Measurements from ENCODE around the gene NLRP10. TPM values are rescaled to one million over a fixed set of nuclear protein-coding genes. Genes with fewer than 3 reads are reported as not detected.

Gene NLRP10
- total RNA-seq, 1 experiment from 2014 or later = not detected

DNA sequence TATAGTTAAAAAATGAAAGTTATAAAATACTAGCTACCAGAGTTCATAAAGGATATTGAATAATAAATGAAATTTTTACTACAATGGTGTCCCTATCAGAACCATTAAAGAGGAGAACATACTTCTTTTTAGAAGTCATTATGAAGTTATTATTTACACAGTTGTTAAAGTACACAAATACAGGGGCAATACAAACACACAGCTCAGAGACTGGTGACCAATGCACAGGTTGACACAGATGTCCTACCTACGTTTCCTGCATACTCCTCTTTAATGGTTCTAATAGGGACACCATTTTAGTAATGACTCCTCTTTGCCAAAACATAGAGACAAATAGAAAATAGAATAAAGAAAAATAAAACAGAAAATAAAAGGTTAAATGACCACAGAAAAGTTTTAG is 10.1 kb downstream of the NLRP10 start:
- peaks cover 22% of the 10 kb centered on the region for H3K27me3 Mint-ChIP-seq (ENCODE audit: unreplicated experiment)
- H3K4me1 Mint-ChIP-seq (ENCODE audit: low read depth, unreplicated experiment) = no peaks in the 10 kb centered on the region
- no peaks in the 10 kb centered on the region for H3K9me3 Mint-ChIP-seq (ENCODE audit: low read depth, unreplicated experiment)
- no TSS peak for BruUV-seq (replicated peaks)
- DNase-seq = no peak
- TF ChIP-seq, protein P1, sequence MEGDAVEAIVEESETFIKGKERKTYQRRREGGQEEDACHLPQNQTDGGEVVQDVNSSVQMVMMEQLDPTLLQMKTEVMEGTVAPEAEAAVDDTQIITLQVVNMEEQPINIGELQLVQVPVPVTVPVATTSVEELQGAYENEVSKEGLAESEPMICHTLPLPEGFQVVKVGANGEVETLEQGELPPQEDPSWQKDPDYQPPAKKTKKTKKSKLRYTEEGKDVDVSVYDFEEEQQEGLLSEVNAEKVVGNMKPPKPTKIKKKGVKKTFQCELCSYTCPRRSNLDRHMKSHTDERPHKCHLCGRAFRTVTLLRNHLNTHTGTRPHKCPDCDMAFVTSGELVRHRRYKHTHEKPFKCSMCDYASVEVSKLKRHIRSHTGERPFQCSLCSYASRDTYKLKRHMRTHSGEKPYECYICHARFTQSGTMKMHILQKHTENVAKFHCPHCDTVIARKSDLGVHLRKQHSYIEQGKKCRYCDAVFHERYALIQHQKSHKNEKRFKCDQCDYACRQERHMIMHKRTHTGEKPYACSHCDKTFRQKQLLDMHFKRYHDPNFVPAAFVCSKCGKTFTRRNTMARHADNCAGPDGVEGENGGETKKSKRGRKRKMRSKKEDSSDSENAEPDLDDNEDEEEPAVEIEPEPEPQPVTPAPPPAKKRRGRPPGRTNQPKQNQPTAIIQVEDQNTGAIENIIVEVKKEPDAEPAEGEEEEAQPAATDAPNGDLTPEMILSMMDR (IDR thresholded peaks at IDR 0.05; ENCODE audit: unreplicated experiment) = no peak
- CTCF ChIA-PET = no interaction called here
- H3K36me3 Mint-ChIP-seq (ENCODE audit: insufficient read depth, unreplicated experiment) = no peaks in the 10 kb centered on the region
- no peak overlapping the region for H3K27ac Mint-ChIP-seq (ENCODE audit: unreplicated experiment)
- intact Hi-C loops (cut with micrococcal nuclease; ENCODE audit: unreplicated experiment) = no loop called here
- no peak overlapping the region for H3K4me3 Mint-ChIP-seq (ENCODE audit: low read depth, unreplicated experiment)

DNA sequence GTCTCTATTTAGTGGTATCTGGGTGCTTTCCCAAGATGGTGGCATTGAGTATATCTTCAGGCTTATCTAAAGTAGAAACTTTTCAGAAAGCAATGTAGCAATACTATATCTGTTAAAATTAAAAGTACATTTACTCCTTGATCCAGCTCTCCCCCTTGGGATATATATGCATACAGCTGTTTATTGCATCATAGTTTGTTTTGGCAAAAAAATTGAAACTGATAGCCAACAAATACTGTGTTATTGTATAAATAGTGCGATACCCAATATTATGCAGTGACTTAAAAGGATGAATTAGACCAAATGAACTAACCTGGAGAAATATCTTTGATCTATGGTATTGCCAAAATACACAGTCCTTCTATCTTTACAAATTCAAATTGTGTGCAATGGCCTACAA is 15.3 kb downstream of the NLRP10 start:
- CTCF ChIA-PET = no interaction called here
- intact Hi-C loops (cut with micrococcal nuclease; ENCODE audit: unreplicated experiment) = no loop called here
- BruUV-seq (replicated peaks) = no TSS peak

DNA sequence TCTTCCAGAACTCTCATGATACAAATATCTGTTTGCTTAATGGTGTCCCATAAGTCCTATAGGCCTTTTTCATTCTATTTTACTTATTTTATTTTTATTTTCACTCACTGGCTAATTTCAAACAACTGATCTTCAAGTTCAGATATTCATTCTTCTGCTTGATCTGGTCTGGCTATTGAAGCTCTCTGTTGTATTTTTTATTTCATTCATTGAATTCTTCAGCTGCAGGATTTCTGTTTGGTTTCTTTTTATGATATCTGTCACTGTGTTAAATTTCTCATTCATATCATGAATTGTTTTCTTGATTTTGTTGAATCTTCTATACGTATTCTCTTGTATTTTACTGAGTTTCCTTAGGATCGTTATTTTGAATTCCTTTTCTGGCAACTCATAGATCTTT is 21.1 kb downstream of the NLRP10 start:
- Mint-ChIP-seq H3K4me3 (ENCODE audit: low read depth, unreplicated experiment) (no peak overlapping the region), H3K36me3 (ENCODE audit: insufficient read depth, unreplicated experiment) (no peaks in the 10 kb centered on the region), H3K27ac (ENCODE audit: unreplicated experiment) (no peak overlapping the region), H3K9me3 (ENCODE audit: low read depth, unreplicated experiment) (peaks cover 4% of the 10 kb centered on the region), H3K27me3 (ENCODE audit: unreplicated experiment) (peaks cover 53% of the 10 kb centered on the region), H3K4me1 (ENCODE audit: low read depth, unreplicated experiment) (no peaks in the 10 kb centered on the region)
- no peak for DNase-seq
- intact Hi-C loops (cut with micrococcal nuclease; ENCODE audit: unreplicated experiment) = no loop called here
- TF ChIP-seq, protein P1 (IDR thresholded peaks at IDR 0.05; ENCODE audit: unreplicated experiment) = no peak
- no TSS peak for BruUV-seq (replicated peaks)
- CTCF ChIA-PET = no interaction called here

More for the DNA sequence above, 15.3 kb downstream of the NLRP10 start:
- Mint-ChIP-seq H3K4me1 (ENCODE audit: low read depth, unreplicated experiment) (no peaks in the 10 kb centered on the region), H3K36me3 (ENCODE audit: insufficient read depth, unreplicated experiment) (no peaks in the 10 kb centered on the region), H3K27ac (ENCODE audit: unreplicated experiment) (no peak overlapping the region), H3K9me3 (ENCODE audit: low read depth, unreplicated experiment) (no peaks in the 10 kb centered on the region), H3K27me3 (ENCODE audit: unreplicated experiment) (peaks cover 18% of the 10 kb centered on the region), H3K4me3 (ENCODE audit: low read depth, unreplicated experiment) (no peak overlapping the region)
- DNase-seq = no peak
- TF ChIP-seq, protein P1 (IDR thresholded peaks at IDR 0.05; ENCODE audit: unreplicated experiment) = no peak

DNA sequence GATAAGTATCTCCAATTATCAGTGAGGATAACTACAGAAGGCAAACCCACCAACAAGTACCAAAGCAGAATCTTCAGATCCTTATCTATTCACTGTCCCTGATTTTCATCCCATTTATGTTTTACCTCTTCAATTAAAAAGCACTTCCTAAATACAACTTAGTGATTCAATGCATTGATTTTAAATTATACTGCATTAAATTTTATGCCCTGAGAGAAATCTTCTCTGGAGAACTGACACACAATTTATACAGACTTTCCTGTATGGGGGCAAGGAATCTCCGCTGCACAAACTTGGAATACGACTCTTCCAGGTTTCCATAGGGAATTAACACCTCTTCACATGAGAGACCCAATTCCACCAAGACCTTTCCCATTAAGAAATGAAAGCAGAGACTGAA is 23.6 kb downstream of the NLRP10 start, which contains the start of gene OR10A3:
OR10A3 (minus strand) TSS at position 101 of the 400 bp plus-strand sequence. CDS start 2,188 bp downstream, outside the sequence.
- TF ChIP-seq, protein P1 (IDR thresholded peaks at IDR 0.05; ENCODE audit: unreplicated experiment) = no peak
- Mint-ChIP-seq H3K27ac (ENCODE audit: unreplicated experiment) (no peak within 1 kb of the TSS), H3K9me3 (ENCODE audit: low read depth, unreplicated experiment) (peaks cover 6% of the 10 kb centered on the region), H3K27me3 (ENCODE audit: unreplicated experiment) (peaks cover 44% of the 10 kb centered on the region), H3K36me3 (ENCODE audit: insufficient read depth, unreplicated experiment) (no peaks in the 10 kb centered on the region), H3K4me3 (ENCODE audit: low read depth, unreplicated experiment) (no peak within 1 kb of the TSS), H3K4me1 (ENCODE audit: low read depth, unreplicated experiment) (peaks cover 4% of the 10 kb centered on the region)
- BruUV-seq (replicated peaks) = no TSS peak
- DNase-seq = no peak
- intact Hi-C loops (cut with micrococcal nuclease; ENCODE audit: unreplicated experiment) = no loop called here
- CTCF ChIA-PET = no interaction called here

All from Calu3 (cell line).